Epithelial cell of esophagus (primary cell): ENCODE measurements around the gene OXSR1.

Experiments used
- DNase-seq: peaks from one replicate; pipeline ENCODE4 v3.0.0; 2010; ENCODE audit warnings: low read depth
- H3K4me3 ChIP-seq: 2 replicates; pipeline ENCODE4 v1.5.1; 2011; ENCODE audit warnings: mild to moderate bottlenecking, low read length, control low read depth
- TF ChIP-seq, protein P1 (sequence below): IDR thresholded peaks from 2 replicates; pipeline ENCODE4 v1.5.1; 2011; ENCODE audit warnings: low read depth, mild to moderate bottlenecking, low read length, control low read depth, inconsistent platforms; ENCODE audit not compliant: insufficient read depth; ENCODE audit errors: missing control alignments

Gene OXSR1

DNA sequence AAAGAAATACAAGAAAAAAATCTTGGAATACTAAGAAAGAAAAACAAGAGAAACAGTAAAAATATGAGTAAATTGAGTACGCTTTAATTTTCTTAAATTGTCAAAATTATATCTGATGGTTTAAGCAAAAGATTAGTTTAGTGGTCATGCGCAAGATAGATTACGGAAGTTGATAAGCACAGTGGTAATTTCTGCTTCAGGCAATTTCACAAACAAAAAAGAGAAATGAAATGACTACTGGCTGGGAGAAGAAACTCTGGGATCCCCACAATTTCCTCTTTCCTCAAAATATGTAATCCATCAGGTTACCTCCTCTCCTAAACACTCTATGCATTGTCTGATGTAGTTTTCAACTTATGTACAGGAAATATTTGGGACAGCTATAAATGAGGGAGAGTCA lies 17.9 kb upstream of the OXSR1 start:
- no peak overlapping the region for H3K4me3 ChIP-seq
- no peak for DNase-seq
- TF ChIP-seq, protein P1, sequence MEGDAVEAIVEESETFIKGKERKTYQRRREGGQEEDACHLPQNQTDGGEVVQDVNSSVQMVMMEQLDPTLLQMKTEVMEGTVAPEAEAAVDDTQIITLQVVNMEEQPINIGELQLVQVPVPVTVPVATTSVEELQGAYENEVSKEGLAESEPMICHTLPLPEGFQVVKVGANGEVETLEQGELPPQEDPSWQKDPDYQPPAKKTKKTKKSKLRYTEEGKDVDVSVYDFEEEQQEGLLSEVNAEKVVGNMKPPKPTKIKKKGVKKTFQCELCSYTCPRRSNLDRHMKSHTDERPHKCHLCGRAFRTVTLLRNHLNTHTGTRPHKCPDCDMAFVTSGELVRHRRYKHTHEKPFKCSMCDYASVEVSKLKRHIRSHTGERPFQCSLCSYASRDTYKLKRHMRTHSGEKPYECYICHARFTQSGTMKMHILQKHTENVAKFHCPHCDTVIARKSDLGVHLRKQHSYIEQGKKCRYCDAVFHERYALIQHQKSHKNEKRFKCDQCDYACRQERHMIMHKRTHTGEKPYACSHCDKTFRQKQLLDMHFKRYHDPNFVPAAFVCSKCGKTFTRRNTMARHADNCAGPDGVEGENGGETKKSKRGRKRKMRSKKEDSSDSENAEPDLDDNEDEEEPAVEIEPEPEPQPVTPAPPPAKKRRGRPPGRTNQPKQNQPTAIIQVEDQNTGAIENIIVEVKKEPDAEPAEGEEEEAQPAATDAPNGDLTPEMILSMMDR = no peak

DNA sequence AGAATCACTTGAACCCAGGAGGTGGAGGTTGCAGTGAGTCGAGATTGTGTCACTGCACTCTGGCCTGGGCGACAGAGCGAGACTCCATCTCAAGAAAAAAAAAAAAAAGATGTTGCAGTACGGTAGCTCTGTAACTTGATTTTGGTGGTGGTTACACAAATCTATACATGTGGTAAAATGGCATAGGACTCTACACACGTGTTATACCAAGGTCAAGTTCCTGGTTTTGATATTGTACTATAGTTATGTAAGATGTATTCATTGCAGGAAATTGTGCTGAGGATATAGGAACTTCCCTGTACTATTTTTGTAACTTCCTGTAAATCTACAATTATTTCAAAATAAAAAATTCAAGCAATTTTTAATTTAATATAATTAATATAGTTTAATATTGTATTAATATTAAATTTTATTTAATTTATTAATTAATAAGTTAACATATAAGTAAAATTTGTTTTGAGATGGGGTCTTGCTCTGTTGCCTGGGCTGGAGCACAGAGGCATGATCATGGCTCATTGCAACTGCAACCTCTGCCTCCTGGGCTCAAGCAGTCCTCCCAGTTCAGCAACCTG lies 16.9 kb upstream of the OXSR1 start:
- no peak for DNase-seq
- TF ChIP-seq, protein P1 = no peak
- H3K4me3 ChIP-seq = no peak overlapping the region

DNA sequence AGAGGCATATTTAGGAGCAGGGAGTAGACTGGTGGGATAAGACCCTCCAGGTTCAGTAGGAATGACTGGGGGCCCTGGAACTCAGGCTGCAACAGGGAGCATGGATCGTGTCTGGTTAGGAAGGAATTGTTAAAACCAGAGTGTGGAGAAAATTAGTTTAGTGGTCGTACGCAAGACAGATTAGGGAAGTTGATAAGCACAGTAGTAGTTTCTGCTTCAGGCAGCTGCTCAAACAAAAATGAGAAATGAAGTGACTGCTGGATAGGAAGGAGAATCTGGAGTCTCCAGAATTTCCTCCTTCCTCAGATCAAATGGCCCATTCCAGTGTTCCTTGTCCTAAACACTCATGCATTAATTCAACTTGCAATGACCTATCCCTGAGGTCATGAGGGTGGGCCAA lies 15.6 kb upstream of the OXSR1 start:
- no peak overlapping the region for H3K4me3 ChIP-seq
- no peak for DNase-seq
- TF ChIP-seq, protein P1 = no peak

DNA sequence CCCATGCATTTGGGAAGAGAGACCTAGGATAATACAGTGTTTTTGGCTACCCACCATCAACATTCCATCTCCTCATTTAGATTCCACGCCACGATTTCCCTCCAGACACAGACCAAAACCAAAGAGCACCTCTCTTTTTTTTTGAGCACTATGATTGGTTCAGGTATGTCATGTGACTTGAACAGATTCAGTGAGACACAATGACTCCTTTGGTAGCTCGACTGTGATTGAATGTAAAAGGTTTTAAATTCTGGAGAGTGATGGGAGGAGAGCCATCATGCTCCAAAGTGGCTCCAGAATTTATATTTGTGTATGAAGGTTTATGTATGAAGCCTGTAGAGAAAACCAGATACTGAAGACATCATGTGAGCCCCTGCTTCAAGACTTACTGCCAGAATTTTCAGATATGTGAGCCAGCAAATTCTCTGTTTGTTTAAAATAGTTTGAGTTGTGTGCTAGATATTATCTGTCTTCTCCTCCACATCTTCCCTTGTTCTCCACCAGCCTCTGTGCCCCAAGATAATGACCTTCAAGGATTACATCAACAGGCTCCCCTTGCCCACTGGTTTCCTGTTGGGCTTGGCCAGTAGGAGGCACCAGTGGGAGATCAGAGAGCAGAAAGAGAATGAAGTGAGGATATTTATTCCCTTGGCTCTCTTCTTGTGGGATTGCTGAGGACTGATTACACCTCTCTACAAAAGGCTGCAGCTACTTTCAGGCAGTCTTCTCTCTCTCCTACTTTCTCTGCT lies 14.4 kb upstream of the OXSR1 start:
- TF ChIP-seq, protein P1 = no peak
- no peak overlapping the region for H3K4me3 ChIP-seq
- DNase-seq = no peak

DNA sequence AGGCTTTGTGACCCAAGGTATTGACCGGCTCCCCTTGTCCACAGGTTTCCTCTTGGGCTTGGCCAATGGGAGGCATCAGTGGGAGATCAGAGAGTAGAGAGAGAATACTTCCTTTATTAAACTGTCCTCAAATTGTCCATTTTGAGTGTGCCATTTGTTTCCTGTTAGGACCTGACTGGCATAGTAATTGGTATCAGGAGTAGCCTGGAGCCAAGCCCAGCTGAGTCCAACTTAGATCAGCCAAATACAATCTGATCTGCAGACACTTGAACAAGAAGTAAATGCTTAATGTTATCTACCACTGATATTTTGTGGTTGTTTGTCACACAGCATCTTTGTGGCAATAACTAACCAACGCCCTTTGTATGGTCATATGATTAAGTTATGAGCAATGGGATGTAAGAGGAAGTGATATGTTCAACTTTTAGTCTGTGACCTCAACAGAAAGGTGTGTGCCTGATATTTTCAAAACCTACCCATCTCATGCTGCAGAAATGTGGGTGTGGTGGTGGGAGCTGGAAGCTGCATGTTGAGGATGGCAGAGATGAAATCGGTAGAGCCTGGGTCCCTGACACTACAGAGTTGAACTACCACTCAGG lies 13.6 kb upstream of the OXSR1 start:
- peak; percentile 98 for DNase-seq
- TF ChIP-seq, protein P1 = no peak
- no peak overlapping the region for H3K4me3 ChIP-seq

DNA sequence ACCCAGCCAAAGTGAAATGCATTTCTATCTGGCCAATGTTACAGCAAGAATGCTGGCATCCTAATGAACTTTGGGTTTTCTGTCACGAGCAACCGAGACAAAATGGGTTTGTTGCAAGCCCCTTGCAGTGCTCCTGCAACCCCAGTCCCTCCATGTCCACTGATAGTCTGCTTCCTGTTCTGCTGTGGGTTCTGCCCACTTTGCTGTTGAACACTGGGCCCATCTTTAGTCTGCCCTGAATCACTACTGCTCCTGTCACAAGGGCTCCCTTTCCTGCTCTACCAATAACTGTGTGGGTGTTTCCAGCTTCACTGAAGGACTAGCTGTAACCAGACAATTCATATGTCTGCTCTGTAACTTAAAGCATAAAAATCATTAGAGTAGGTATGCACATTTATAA lies 12.7 kb upstream of the OXSR1 start:
- DNase-seq = no peak
- TF ChIP-seq, protein P1 = no peak
- no peak overlapping the region for H3K4me3 ChIP-seq
